K562 (cell line): ENCODE data around the gene FDX2. TPM values are rescaled to one million over a fixed set of nuclear protein-coding genes. Genes with fewer than 3 reads are reported as not detected.

ENCODE experiments used
- ARID2 ChIP-seq: fragments of 450-650 bp; IDR thresholded peaks from 2 replicates; pipeline ENCODE4 v1.6.1; 2017; ENCODE audit warnings: antibody characterized with exemption, mild to moderate bottlenecking
- ARNT ChIP-seq, 2 experiments: fragments of 450-650 bp; IDR thresholded peaks; 2 replicates each; pipeline ENCODE4 v1.6.1; 2016; ENCODE audit warnings: mild to moderate bottlenecking in 1 of 2
- CBFA2T3 ChIP-seq: fragments of 450-650 bp; IDR thresholded peaks from 2 replicates; pipeline ENCODE4 v1.6.1; 2017
- CBX1 ChIP-seq: sonication (generic); IDR thresholded peaks from 2 replicates; pipeline ENCODE4 v1.6.1; 2016; ENCODE audit warnings: antibody characterized with exemption, low read depth, mild to moderate bottlenecking
- CCAR2 ChIP-seq: fragments of 200-400 bp; formaldehyde crosslinking; IDR thresholded peaks from 2 replicates; pipeline ENCODE4 v1.6.1; 2017; ENCODE audit warnings: mild to moderate bottlenecking, low read depth, low read length
- CUX1 ChIP-seq: fragments of 200-800 bp; sonication (Bioruptor generic); IDR thresholded peaks from 2 replicates; pipeline ENCODE4 v1.6.1; 2016; ENCODE audit warnings: missing genetic modification characterization, missing compliant biosample characterization
- EHMT2 ChIP-seq: fragments of 450-650 bp; IDR thresholded peaks from 2 replicates; pipeline ENCODE4 v1.6.1; 2018; ENCODE audit warnings: antibody characterized with exemption
- ESRRB ChIP-seq: fragments of 250-450 bp; sonication (Bioruptor Pico); IDR thresholded peaks from 2 replicates; pipeline ENCODE4 v1.5.0; 2020; ENCODE audit warnings: mild to moderate bottlenecking, moderate library complexity, borderline replicate concordance
- ETS2 ChIP-seq: IDR thresholded peaks from 2 replicates; pipeline ENCODE4 v1.6.1; 2016; ENCODE audit warnings: borderline replicate concordance, missing genetic modification characterization, mild to moderate bottlenecking, moderate library complexity, missing compliant biosample characterization; ENCODE audit not compliant: poor library complexity, severe bottlenecking
- KDM1A ChIP-seq, 2 experiments: fragments of 450-650 bp; IDR thresholded peaks; 2 replicates each; pipeline ENCODE4 v1.6.1; 2016; ENCODE audit warnings: mild to moderate bottlenecking in 2 of 2
- L3MBTL2 ChIP-seq: fragments of 450-650 bp; IDR thresholded peaks from 2 replicates; pipeline ENCODE4 v1.6.1; 2016; ENCODE audit warnings: mild to moderate bottlenecking, moderate library complexity
- MAFK ChIP-seq: IDR thresholded peaks from 2 replicates; pipeline ENCODE4 v1.6.1; 2011; ENCODE audit warnings: low read length, improper control_type of control experiment
- PRMT5 ChIP-seq: sonication (generic); formaldehyde crosslinking; IDR thresholded peaks from 2 replicates; pipeline ENCODE4 v1.5.0; 2020; ENCODE audit warnings: missing genetic modification reagents
- PTBP1 ChIP-seq: fragments of 200-400 bp; formaldehyde crosslinking; IDR thresholded peaks from 2 replicates; pipeline ENCODE4 v1.6.1; 2017; ENCODE audit warnings: low read depth, low read length
- PTRF ChIP-seq: fragments of 450-650 bp; IDR thresholded peaks from 2 replicates; pipeline ENCODE4 v1.6.1; 2016; ENCODE audit warnings: mild to moderate bottlenecking, missing genetic modification characterization, missing compliant biosample characterization
- RBM39 ChIP-seq: fragments of 200-400 bp; formaldehyde crosslinking; optimal IDR thresholded peaks from 2 replicates; pipeline ENCODE3; 2018; ENCODE audit warnings: low read depth, low read length
- RFX5 ChIP-seq: IDR thresholded peaks from 2 replicates; pipeline ENCODE4 v1.6.1; 2011; ENCODE audit warnings: low read depth, mild to moderate bottlenecking, improper control_type of control experiment, low read length
- SMARCA4 ChIP-seq: fragments of 450-650 bp; IDR thresholded peaks from 2 replicates; pipeline ENCODE4 v1.6.1; 2016
- SP1 ChIP-seq: sonication (generic); formaldehyde crosslinking; IDR thresholded peaks from 2 replicates; pipeline ENCODE4 v1.8.1; 2022; ENCODE audit warnings: mild to moderate bottlenecking, missing genetic modification reagents
- SUPT5H ChIP-seq: fragments of 450-650 bp; IDR thresholded peaks from 2 replicates; pipeline ENCODE4 v1.6.1; 2016
- TRIM24 ChIP-seq, 2 experiments: fragments of 450-650 bp; IDR thresholded peaks; 2 replicates each; pipeline ENCODE4 v1.6.1; 2016
- ZNF668 ChIP-seq: fragments of 250-450 bp; sonication (Bioruptor Pico); IDR thresholded peaks from 2 replicates; pipeline ENCODE4 v1.8.0; 2022; ENCODE audit warnings: mild to moderate bottlenecking, inconsistent platforms
- polyA plus RNA-seq, 8 experiments: library from polyadenylated mRNA; depleted of rRNA in 4 of 8; stranded (reverse) in 5 of 8; unstranded in 3 of 8; fragments of >200 nt; fragmentation: Nextera tagmentation in 2 of 8; fragmentation: Illumina TruSeq in 1 of 8; extraction: Ambion mirVana in 2 of 8; extraction: Trizol in 1 of 8; gene quantifications; 2 replicates each; pipeline versions ENCODE4 v1.2.1 to v1.2.3, GENCODE V29; 2011 to 2014; ENCODE audit warnings: inconsistent platforms in 1 of 8, missing spikeins in 1 of 8
- total RNA-seq, 7 experiments: library from RNA; depleted of rRNA in 6 of 7; stranded (reverse); fragments of >200 nt in 6 of 7; fragmentation: Illumina TruSeq in 2 of 7; extraction: Trizol in 2 of 7; gene quantifications; 2 replicates each; pipeline versions ENCODE4 v1.2.1 to v1.2.3, GENCODE V29; 2011 to 2021; ENCODE audit warnings: low replicate concordance in 1 of 7
- TF ChIP-seq, protein P1 (sequence below), 2 experiments: fragments of 150-350 bp in 1 of 2; IDR thresholded peaks; 2 replicates each; pipeline ENCODE4 v1.6.1; 2012 to 2016; ENCODE audit warnings: low read depth in 2 of 2, low read length in 2 of 2, mild to moderate bottlenecking in 1 of 2, moderate library complexity in 1 of 2
- TF ChIP-seq, protein P2 (sequence below): fragments of 450-650 bp; IDR thresholded peaks from 2 replicates; pipeline ENCODE4 v1.6.1; 2016; ENCODE audit warnings: low read depth, mild to moderate bottlenecking, moderate library complexity

FDX2 gene
- total and polyA plus RNA-seq, 9 of the 15 experiments (the other 6 are each of a cell fraction or from before 2014, with no cell fraction given), result 2.5 to 49.8 (median 29.7) TPM

- TF ChIP-seq, protein P1, sequence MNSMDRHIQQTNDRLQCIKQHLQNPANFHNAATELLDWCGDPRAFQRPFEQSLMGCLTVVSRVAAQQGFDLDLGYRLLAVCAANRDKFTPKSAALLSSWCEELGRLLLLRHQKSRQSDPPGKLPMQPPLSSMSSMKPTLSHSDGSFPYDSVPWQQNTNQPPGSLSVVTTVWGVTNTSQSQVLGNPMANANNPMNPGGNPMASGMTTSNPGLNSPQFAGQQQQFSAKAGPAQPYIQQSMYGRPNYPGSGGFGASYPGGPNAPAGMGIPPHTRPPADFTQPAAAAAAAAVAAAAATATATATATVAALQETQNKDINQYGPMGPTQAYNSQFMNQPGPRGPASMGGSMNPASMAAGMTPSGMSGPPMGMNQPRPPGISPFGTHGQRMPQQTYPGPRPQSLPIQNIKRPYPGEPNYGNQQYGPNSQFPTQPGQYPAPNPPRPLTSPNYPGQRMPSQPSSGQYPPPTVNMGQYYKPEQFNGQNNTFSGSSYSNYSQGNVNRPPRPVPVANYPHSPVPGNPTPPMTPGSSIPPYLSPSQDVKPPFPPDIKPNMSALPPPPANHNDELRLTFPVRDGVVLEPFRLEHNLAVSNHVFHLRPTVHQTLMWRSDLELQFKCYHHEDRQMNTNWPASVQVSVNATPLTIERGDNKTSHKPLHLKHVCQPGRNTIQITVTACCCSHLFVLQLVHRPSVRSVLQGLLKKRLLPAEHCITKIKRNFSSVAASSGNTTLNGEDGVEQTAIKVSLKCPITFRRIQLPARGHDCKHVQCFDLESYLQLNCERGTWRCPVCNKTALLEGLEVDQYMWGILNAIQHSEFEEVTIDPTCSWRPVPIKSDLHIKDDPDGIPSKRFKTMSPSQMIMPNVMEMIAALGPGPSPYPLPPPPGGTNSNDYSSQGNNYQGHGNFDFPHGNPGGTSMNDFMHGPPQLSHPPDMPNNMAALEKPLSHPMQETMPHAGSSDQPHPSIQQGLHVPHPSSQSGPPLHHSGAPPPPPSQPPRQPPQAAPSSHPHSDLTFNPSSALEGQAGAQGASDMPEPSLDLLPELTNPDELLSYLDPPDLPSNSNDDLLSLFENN (IDR thresholded peaks at IDR 0.05; ENCODE audit: low read depth in 2 of 2, low read length in 2 of 2), result no peak
- TF ChIP-seq CBFA2T3, result 0 out of 2 replicates have a peak, but pooled peaks have one; percentile 28
- no peak for TF ChIP-seq SP1 (CRISPR knock-in tag)
- no peak for TF ChIP-seq ESRRB (CRISPR knock-in tag)
- TF ChIP-seq SUPT5H, result no peak
- peak in 1 of 2 experiments; percentile 35; a peak in 2 of 4 replicates for TF ChIP-seq TRIM24 (IDR thresholded peaks at IDR 0.05)
- TF ChIP-seq MAFK, result peak; percentile 41
- TF ChIP-seq EHMT2, result no peak
- TF ChIP-seq ARNT (IDR thresholded peaks at IDR 0.05), result 0 out of 4 replicates have a peak, but pooled peaks of 1 of the 2 experiments have one; percentile 35
- no peak for TF ChIP-seq L3MBTL2
- TF ChIP-seq CUX1, result no peak
- peak; percentile 60 for TF ChIP-seq SMARCA4
- no peak for TF ChIP-seq ETS2
- no peak for TF ChIP-seq ZNF668
- peak; percentile 89 for TF ChIP-seq RFX5
- TF ChIP-seq PTBP1, result no peak
- TF ChIP-seq RBM39, result no peak
- no peak for TF ChIP-seq CCAR2
- TF ChIP-seq KDM1A (IDR thresholded peaks at IDR 0.05), result peak; percentile 90 to 92
- TF ChIP-seq PTRF, result no peak
- no peak for TF ChIP-seq CBX1
- TF ChIP-seq PRMT5 (CRISPR knock-in tag), result no peak
- TF ChIP-seq, protein P2, sequence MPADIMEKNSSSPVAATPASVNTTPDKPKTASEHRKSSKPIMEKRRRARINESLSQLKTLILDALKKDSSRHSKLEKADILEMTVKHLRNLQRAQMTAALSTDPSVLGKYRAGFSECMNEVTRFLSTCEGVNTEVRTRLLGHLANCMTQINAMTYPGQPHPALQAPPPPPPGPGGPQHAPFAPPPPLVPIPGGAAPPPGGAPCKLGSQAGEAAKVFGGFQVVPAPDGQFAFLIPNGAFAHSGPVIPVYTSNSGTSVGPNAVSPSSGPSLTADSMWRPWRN, result peak; percentile 66
- no peak for TF ChIP-seq ARID2
Measured at GRCh38 chr19:10346509-10346908, 30.7 kb upstream of the FDX2 start (continued).
